DMS 273 (cell line): ENCODE measurements around the gene TP53.
A peak's percentile ranks its signal among the peaks of the same experiment; 100 is the strongest.

ENCODE experiments used
- DNase-seq: peaks from one replicate; lab custom pipeline; 2025; ENCODE audit not compliant: unreplicated experiment; lab: John Stamatoyannopoulos, UW

Gene TP53

DNA sequence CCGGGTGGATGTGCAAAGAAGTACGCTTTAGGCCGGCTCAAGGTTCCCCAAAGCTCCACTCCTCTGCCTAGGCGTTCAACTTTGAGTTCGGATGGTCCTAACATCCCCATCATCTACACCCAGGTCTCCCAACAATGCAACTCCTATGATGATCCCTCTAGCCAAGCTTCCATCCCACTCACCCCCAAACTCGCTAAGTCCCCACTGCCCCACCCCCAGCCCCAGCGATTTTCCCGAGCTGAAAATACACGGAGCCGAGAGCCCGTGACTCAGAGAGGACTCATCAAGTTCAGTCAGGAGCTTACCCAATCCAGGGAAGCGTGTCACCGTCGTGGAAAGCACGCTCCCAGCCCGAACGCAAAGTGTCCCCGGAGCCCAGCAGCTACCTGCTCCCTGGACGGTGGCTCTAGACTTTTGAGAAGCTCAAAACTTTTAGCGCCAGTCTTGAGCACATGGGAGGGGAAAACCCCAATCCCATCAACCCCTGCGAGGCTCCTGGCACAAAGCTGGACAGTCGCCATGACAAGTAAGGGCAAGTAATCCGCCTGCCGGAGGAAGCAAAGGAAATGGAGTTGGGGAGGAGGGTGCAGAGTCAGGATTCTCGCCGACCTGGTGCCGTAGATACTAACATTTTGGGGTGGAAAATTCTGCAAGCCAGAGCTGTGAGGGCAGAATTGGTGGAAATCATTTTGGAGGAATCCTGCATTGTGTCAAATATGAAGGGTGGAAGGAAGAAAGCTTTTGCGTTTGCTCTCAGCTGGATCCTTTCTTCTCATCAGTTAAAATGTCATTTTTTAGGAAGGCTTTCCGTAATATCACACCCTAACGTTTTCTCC lies at the start of gene TP53:
Gene TP53 (minus strand): TSS at position 419 of the 836 bp plus-strand sequence. CDS start 10,896 bp downstream, outside the sequence.
- DNase-seq: peak; percentile 94

DNA sequence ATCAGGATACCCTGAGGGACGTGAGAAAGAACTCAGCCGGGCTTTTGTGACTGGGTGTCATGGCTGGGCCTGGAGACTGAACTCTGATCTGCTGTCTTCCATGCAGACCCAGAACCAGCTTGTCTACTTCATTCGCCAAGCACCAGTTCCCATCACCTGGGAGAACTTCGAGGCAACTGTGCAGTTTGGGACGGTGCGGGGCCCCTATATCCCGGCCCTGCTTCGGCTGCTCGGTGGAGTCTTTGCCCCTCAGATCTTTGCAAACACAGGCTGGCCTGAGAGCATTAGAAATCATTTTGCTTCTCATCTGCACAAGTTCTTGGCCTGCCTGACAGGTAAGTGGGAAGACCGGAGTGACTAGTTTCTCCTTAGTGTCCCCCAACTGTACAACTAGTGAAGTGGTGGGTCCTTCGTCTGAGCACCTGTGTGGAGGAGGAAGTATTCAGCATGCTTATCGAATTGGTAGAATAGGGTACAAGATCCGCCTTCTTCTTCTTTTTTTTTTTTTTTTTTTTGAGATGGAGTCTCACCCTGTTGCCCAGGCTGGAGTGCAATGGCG lies 45.8 kb upstream of the TP53 start:
- DNase-seq: no peak

GRCh38 chr17:7729816-7730215 lies 42.5 kb upstream of the TP53 start:
- no peak for DNase-seq

GRCh38 chr17:7727886-7728285 lies 40.6 kb upstream of the TP53 start:
- DNase-seq: no peak

- DNase-seq: no peak
Measured at GRCh38 chr17:7721612-7722011, 34.3 kb upstream of the TP53 start.

- peak; percentile 83 for DNase-seq
Measured at GRCh38 chr17:7720125-7720524, 32.8 kb upstream of the TP53 start.

DNA sequence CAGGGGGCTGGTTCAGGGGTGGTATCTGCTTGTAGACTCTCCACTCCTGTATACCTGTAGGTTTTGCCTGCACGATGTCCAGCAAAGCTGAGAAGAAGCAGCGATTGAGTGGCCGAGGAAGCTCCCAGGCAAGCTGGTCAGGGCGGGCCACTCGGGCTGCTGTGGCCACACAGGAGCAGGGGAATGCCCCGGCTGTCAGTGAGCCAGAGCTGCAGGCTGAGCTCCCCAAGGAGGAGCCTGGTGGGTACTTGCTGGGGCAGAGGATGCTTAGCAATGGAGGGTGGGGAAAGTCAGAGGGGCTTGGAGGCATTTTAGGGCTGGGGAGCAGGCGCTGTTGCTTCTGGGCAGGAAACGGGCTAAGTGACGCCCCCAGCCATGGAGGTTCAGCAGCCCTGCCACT lies 32.4 kb upstream of the TP53 start:
- DNase-seq: no peak

DNA sequence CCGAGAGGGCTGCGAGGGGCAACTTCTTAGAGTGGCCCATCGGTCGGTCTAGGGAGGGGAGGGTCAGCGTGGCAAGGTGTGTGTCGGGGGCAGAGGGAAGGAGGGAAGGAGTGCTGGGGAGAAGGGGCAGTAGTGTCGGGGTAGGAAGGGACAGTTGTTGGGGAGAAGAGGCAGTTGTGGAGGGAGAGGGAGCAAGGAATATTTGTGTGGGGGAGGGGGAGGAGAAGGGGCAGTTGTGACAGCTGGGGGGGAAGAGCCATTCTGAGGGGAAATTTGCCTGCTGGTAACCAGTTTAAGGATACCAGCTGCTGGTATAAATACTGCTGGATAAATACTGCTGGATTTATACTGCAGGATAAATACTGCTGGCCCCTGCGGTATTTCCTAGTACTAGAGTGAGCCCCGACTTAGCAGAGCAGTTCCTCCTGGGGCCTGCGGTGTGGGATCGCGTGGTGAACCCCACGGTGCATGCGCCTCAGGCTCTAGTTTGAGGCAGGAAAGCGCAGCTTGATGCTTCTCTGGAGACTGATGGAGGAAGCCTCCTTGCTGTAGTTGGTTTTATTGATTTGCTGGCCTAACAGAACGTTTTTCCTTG lies 30.6 kb upstream of the TP53 start:
- DNase-seq: peak; percentile 83

- peak; percentile 95 for DNase-seq
Measured at GRCh38 chr17:7716901-7717755, 29.8 kb upstream of the TP53 start, which contains the start of gene DNAH2. DNAH2 (plus strand) TSS chr17:7717744; CDS start chr17:7719735, 1,991 bp downstream.

DNA sequence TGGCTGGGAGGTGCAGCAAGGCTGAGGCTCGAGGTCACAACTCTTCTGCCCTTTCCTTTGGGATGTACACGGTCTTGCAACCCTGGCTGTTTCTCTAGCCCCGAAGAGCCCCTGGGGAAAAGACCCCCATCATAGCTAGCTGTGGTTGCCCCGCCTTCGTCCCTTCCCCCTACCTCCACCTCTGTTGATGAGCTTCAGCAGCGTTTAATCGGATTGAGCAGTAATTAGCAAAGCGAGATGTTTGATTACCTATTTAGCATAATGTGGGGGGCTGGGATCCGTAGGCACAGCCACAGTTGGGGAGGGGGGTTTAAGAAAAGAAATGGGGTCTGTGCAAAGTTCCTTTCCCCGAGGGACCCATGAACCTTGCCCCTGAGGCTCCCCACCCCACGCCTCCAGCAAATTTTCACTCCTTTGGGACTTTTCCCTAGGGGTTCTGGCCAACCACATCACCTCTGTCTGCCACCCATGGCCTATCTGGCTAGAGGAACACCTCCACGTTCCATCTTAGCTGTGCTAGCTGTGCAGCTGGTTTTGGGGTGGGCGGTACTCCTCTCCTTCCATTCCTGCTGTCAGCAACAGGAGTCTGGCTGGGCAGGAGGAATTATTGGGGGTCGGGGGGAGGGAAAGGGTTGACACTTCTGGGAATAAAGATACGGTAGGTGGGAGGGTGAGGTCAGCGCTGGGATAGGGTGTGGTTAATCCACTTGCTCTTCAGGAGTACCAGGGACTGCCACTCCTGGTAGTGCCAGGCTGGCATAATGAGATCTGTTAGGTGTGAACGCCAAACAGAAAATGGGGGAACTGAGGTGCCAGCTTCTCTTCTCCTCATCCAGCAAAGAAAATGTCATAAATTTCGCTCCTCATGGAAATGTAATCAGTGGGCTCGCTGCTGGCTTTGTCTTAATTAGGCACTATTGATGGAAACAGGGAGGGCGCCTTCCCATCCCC lies 28.9 kb upstream of the TP53 start:
- no peak for DNase-seq

DNA sequence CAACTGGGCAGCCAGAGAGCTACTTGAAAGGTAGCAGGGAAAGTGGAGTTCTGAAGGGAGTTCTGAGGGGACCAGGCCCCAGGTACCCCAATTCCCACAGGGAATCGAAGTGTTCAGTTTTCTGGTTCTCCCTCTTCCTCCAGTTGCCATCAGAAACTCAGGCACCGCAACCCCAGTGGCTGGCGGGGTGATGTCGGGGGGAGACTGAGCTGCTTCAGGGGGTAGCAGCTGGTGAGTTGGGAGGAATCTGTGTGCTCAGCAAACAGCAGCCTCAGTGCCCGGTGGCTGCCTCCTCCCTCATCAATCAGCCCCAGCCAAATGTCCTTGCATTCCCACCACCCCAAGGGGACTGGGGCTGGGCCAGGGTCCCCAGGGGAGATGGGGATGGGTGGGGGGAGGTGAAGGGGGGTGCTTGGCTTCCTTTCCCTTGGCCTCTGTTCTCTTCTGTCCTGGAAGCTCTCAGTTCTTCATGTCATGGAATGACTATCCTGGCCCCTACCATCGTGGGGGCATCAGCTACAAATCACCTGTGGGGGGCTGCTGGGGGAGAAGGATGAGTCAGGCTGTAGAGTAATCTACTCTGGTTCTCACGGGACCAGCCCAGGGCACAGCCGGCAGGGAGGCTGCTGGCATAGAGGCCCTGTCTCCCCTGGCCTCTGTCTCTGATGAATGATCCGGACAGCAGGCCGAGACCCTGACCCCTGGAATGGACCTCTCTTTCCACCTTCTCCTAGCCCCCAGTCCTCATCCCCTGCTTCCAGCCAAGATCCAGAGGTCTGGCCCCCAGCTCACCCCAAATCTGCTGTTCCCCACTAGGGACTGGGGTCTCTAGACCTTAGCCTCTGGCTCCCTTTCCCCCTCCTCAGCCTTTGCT lies 27.7 kb upstream of the TP53 start:
- no peak for DNase-seq

DNA sequence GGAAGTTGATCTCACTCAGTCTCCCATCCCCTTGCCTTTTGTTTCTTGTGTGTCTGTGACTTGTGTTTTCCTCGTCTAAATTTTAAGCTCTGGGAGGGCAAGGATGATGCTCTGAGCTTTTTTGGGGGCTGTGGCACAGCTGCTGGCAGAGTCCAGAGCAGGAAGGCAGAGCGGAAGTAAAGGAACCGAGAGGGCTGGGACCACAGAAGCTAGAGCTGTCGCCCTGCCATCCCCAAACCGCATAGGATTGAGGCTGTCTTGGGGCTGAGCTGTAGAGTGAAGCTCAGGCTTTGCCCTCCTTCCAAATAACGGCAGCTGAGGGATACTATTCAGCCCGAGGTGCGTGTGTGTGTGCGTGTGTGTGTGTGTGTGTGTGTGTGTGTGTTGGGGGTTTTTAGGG lies 26.5 kb upstream of the TP53 start:
- DNase-seq: no peak

- DNase-seq: peak; percentile 43
Measured at GRCh38 chr17:7712111-7712771, 25.0 kb upstream of the TP53 start.

- DNase-seq: peak; percentile 27
Measured at GRCh38 chr17:7711051-7711755, 23.9 kb upstream of the TP53 start.

DNA sequence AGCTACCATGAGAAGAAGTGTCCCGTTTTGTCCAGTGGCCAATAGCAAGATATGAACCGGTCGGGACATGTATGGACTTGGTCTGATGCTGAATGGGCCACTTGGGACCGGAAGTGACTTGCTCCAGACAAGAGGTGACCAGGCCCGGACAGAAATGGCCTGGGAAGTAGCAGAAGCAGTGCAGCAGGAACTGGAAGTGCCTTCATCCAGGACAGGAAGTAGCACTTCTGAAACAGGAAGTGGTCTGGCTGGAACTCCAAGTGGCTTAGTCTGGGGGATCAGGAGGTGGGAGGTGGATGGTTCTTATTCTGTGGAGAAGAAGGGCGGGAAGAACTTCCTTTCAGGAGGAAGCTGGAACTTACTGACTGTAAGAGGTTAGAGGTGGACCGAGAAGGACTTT lies 23.0 kb upstream of the TP53 start:
- DNase-seq: no peak

GRCh38 chr17:7709031-7709430 lies 21.7 kb upstream of the TP53 start:
- DNase-seq: no peak

DNA sequence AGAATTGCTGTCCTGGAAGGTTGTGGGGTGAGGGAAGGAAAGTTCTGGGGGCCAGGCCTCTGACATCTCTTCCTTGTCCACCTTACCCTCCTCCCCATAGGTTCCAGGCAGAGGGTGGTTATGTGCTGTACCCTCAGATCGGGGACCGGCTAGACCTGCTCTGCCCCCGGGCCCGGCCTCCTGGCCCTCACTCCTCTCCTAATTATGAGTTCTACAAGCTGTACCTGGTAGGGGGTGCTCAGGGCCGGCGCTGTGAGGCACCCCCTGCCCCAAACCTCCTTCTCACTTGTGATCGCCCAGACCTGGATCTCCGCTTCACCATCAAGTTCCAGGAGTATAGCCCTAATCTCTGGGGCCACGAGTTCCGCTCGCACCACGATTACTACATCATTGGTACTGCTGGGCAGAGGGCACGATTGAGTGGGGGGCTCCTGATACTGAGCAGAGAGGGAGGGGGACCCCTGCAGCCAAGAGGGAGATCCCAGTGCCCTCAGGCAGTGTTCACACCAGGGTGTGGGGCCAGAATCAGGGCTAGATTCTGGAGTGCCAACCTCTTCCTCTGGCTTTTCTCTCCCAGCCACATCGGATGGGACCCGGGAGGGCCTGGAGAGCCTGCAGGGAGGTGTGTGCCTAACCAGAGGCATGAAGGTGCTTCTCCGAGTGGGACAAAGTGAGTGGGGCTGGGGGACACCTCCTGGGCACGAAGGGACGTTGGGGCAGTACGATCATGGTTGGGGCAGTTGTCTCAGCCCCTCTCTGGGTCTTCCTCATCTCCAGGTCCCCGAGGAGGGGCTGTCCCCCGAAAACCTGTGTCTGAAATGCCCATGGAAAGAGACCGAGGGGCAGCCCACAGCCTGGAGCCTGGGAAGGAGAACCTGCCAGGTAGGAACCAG lies 20.8 kb upstream of the TP53 start:
- no peak for DNase-seq
